Right lobe of liver (tissue), 4 donors: ENCODE measurements around the gene THAP8.

ENCODE experiments used
- CTCF ChIP-seq, 4 donors: fragments of 200-600 bp in 3 of 4; fragments of 450-650 bp in 1 of 4; IDR thresholded peaks; one replicate each; pipeline versions ENCODE4 v1.5.1 to v1.8.0; 2016 to 2022; ENCODE audit warnings: antibody characterized with exemption in 4 of 4, mild to moderate bottlenecking in 2 of 4
- POLR2A ChIP-seq: fragments of 450-650 bp; IDR thresholded peaks from one replicate; pipeline ENCODE4 v1.6.1; 2017; ENCODE audit warnings: antibody characterized with exemption, mild to moderate bottlenecking
- donor health status: DM: no; HTN: no; CAD: no.
- donor health status: DM: no; HTN: no; CAD: no.
- donor health status: DM: no; HTN: yes; CAD: no.

- no peak for TF ChIP-seq POLR2A
- TF ChIP-seq CTCF (IDR thresholded peaks at IDR 0.05), result no peak
Observed at GRCh38 chr19:36041831-36042230, 12.3 kb downstream of the THAP8 start.
